ENCODE data around the gene IGLL1.
"Not testable (repeated sequence)": the region's sequence is repeated elsewhere in the genome, so short reads cannot be mapped to it uniquely, and the experiment has no call there.

The IGLL1 gene

GRCh38 chr22:23553438-23553837, 26.7 kb downstream of the IGLL1 start:
- Histone ChIP-seq H3K9me3 (ENCODE audit: control insufficient read depth, low read length) (no peaks in the 10 kb centered on the region), H3K27me3 (ENCODE audit: control insufficient read depth, insufficient read depth, low read length, poor library complexity, severe bottlenecking) (peaks cover 5% of the 10 kb centered on the region), H3K27ac (ENCODE audit: insufficient read depth, low read depth, low read length, poor library complexity, severe bottlenecking) (no peak overlapping the region), H3K4me1 (ENCODE audit: control insufficient read depth, insufficient read depth, low read length) (no peaks in the 10 kb centered on the region), H3K4me3 (ENCODE audit: insufficient read depth, low read depth, low read length) (no peak overlapping the region), H3K36me3 (ENCODE audit: control insufficient read depth, insufficient read depth, low read length) (no peaks in the 10 kb centered on the region)
- 78 to 80% methylated on average over 5 of the region's 5 CpGs for WGBS, 2 experiments

DNA sequence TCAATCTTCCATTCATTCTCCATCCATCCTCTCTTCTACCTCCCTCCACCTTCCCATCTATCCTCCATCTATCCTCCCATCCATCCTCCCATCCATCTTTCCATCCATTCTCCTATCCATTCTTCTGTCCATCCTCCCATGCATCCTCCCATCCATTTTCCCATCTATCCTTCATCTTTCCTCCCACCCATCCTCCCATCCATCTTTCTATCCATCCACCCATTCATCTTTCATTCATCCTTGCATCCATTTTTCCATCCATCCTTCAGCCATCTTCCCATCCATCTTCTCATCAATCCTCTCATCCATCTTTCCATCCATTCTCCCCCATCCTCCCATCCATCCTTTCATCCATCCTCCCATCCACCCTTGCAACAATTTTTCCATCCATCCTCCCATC, 27.5 kb downstream of the IGLL1 start:
- Histone ChIP-seq H3K9me3 (ENCODE audit: control insufficient read depth, low read length) (peaks cover 2% of the 10 kb centered on the region), H3K36me3 (ENCODE audit: control insufficient read depth, insufficient read depth, low read length) (no peaks in the 10 kb centered on the region), H3K4me3 (ENCODE audit: insufficient read depth, low read depth, low read length) (no peak overlapping the region), H3K27ac (ENCODE audit: insufficient read depth, low read depth, low read length, poor library complexity, severe bottlenecking) (no peak overlapping the region), H3K27me3 (ENCODE audit: control insufficient read depth, insufficient read depth, low read length, poor library complexity, severe bottlenecking) (peaks cover 5% of the 10 kb centered on the region), H3K4me1 (ENCODE audit: control insufficient read depth, insufficient read depth, low read length) (no peaks in the 10 kb centered on the region)

DNA sequence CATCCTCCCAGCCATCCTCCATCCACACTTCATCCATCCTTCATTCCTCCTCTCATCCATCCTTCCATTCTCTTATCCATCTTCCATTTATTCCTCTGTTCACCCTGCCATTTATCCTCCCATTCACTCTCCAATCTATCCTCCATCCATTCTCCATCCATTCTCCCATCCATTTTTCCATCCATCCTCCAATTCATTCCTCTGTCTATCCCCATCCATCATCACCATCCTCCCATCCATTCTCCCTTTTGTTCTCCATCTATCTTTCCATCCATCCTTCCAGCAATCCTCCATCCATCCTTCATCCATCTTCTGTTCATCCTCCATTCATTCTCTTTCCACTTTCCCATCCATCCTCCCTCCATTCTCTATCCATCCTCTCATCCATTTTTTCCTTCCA, 28.7 kb downstream of the IGLL1 start:
- peaks cover 5% of the 10 kb centered on the region for H3K27me3 ChIP-seq (ENCODE audit: control insufficient read depth, insufficient read depth, low read length, poor library complexity, severe bottlenecking)
- no peak overlapping the region for H3K27ac ChIP-seq (ENCODE audit: insufficient read depth, low read depth, low read length, poor library complexity, severe bottlenecking)
- no peaks in the 10 kb centered on the region for H3K36me3 ChIP-seq (ENCODE audit: control insufficient read depth, insufficient read depth, low read length)
- H3K4me3 ChIP-seq (ENCODE audit: insufficient read depth, low read depth, low read length): no peak overlapping the region
- H3K4me1 ChIP-seq (ENCODE audit: control insufficient read depth, insufficient read depth, low read length): no peaks in the 10 kb centered on the region
- H3K9me3 ChIP-seq (ENCODE audit: control insufficient read depth, low read length): peaks cover 2% of the 10 kb centered on the region

DNA sequence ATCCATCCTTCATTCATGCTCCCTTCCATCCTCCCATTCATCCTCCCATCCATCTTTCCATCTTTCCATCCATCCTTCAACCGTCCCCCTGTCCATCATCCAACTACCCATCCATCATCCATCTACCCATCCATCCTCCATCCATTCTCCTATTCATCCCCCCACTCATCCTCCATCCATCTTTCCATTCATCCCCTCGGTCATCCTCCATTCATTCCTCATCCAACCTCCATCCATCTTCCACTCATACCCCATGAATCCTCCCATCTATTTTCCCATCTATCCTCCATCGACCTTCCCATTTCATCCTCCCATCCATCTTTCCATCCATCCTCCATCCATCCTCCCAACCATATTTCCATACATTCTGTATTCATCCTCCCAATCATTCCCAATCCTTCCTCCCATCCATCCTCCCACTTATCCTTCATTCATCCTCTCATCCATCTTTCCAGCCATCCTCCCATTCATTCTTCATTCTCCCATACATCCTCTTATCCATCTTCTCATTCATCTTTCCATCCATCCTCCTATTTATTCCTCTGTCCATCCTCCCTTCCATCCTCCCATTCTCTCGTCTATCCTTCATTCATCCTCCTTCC, 29.9 kb downstream of the IGLL1 start:
- WGBS, 2 experiments: 76 to 77% methylated on average over 4 of the region's 4 CpGs
- H3K4me1 ChIP-seq (ENCODE audit: control insufficient read depth, insufficient read depth, low read length): no peaks in the 10 kb centered on the region
- peaks cover 5% of the 10 kb centered on the region for H3K27me3 ChIP-seq (ENCODE audit: control insufficient read depth, insufficient read depth, low read length, poor library complexity, severe bottlenecking)

GRCh38 chr22:23549198-23549595, 30.9 kb downstream of the IGLL1 start:
- Histone ChIP-seq H3K36me3 (ENCODE audit: control insufficient read depth, insufficient read depth, low read length) (no peaks in the 10 kb centered on the region), H3K4me3 (ENCODE audit: insufficient read depth, low read depth, low read length) (no peak overlapping the region), H3K9me3 (ENCODE audit: control insufficient read depth, low read length) (peaks cover 2% of the 10 kb centered on the region), H3K27me3 (ENCODE audit: control insufficient read depth, insufficient read depth, low read length, poor library complexity, severe bottlenecking) (peaks cover 5% of the 10 kb centered on the region), H3K4me1 (ENCODE audit: control insufficient read depth, insufficient read depth, low read length) (no peaks in the 10 kb centered on the region), H3K27ac (ENCODE audit: insufficient read depth, low read depth, low read length, poor library complexity, severe bottlenecking) (no peak overlapping the region)
- WGBS, 2 experiments: 76 to 78% methylated on average over 5 of the region's 5 CpGs

More for the DNA sequence above, 29.9 kb downstream of the IGLL1 start:
- Histone ChIP-seq H3K27ac (ENCODE audit: insufficient read depth, low read depth, low read length, poor library complexity, severe bottlenecking) (no peak overlapping the region), H3K9me3 (ENCODE audit: control insufficient read depth, low read length) (peaks cover 2% of the 10 kb centered on the region), H3K4me3 (ENCODE audit: insufficient read depth, low read depth, low read length) (no peak overlapping the region), H3K36me3 (ENCODE audit: control insufficient read depth, insufficient read depth, low read length) (no peaks in the 10 kb centered on the region)

DNA sequence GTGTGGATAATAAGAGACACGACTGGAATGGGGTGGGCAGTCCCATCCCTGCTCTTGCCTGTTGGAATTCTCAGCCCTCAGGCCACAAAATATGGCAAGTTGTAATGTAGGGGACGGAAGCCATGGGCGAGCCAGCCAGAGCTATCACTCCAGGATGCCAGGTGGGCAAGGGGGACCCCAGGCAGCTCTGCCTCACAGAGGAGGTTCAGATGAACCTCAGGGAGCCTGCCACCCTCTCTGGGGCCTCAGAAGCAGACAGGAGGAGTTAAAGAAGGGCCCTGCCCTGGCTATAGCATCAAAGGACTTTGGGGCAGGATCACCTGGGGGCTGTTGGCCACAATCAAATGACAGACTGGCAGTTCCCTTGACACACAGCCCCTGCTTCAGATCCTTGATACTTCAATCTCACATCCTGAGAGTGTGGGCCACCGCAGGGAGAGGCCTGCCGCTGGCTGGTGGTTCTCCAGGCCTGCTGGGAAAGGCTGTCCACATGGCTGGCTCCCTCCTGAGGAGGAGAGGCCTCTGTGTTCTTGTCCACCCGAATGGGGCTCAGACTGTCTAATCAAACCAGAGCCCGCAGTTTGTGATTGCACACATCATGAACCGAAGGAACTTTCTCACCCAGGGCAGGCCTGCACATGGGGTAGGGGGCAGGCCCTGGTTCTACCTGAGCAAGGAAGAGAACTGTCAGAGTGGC, 31.4 kb downstream of the IGLL1 start:
- Histone ChIP-seq H3K27me3 (ENCODE audit: control insufficient read depth, insufficient read depth, low read length, poor library complexity, severe bottlenecking) (peaks cover 5% of the 10 kb centered on the region), H3K9me3 (ENCODE audit: control insufficient read depth, low read length) (peaks cover 2% of the 10 kb centered on the region), H3K4me3 (ENCODE audit: insufficient read depth, low read depth, low read length) (no peak overlapping the region), H3K4me1 (ENCODE audit: control insufficient read depth, insufficient read depth, low read length) (no peaks in the 10 kb centered on the region), H3K36me3 (ENCODE audit: control insufficient read depth, insufficient read depth, low read length) (no peaks in the 10 kb centered on the region), H3K27ac (ENCODE audit: insufficient read depth, low read depth, low read length, poor library complexity, severe bottlenecking) (no peak overlapping the region)
- 88 to 91% methylated on average over 8 of the region's 8 CpGs for WGBS, 2 experiments

GRCh38 chr22:23547818-23548500, 32.1 kb downstream of the IGLL1 start:
- WGBS, 2 experiments: 92 to 93% methylated on average over 9 to 10 of the region's 10 CpGs
- H3K27me3 ChIP-seq (ENCODE audit: control insufficient read depth, insufficient read depth, low read length, poor library complexity, severe bottlenecking): peaks cover 2% of the 10 kb centered on the region

GRCh38 chr22:23547382-23547781, 32.7 kb downstream of the IGLL1 start:
- H3K4me3 ChIP-seq (ENCODE audit: insufficient read depth, low read depth, low read length); H3K36me3 ChIP-seq (ENCODE audit: control insufficient read depth, insufficient read depth, low read length); H3K4me1 ChIP-seq (ENCODE audit: control insufficient read depth, insufficient read depth, low read length); H3K9me3 ChIP-seq (ENCODE audit: control insufficient read depth, low read length); H3K27ac ChIP-seq (ENCODE audit: insufficient read depth, low read depth, low read length, poor library complexity, severe bottlenecking); H3K27me3 ChIP-seq (ENCODE audit: control insufficient read depth, insufficient read depth, low read length, poor library complexity, severe bottlenecking): not testable (repeated sequence)
- 93 to 95% methylated on average over 5 of the region's 5 CpGs for WGBS, 2 experiments

More at GRCh38 chr22:23547818-23548500, 32.1 kb downstream of the IGLL1 start:
- no peaks in the 10 kb centered on the region for H3K4me1 ChIP-seq (ENCODE audit: control insufficient read depth, insufficient read depth, low read length)
- no peak overlapping the region for H3K27ac ChIP-seq (ENCODE audit: insufficient read depth, low read depth, low read length, poor library complexity, severe bottlenecking)
- peaks cover 2% of the 10 kb centered on the region for H3K9me3 ChIP-seq (ENCODE audit: control insufficient read depth, low read length)
- no peaks in the 10 kb centered on the region for H3K36me3 ChIP-seq (ENCODE audit: control insufficient read depth, insufficient read depth, low read length)
- H3K4me3 ChIP-seq (ENCODE audit: insufficient read depth, low read depth, low read length): no peak overlapping the region

DNA sequence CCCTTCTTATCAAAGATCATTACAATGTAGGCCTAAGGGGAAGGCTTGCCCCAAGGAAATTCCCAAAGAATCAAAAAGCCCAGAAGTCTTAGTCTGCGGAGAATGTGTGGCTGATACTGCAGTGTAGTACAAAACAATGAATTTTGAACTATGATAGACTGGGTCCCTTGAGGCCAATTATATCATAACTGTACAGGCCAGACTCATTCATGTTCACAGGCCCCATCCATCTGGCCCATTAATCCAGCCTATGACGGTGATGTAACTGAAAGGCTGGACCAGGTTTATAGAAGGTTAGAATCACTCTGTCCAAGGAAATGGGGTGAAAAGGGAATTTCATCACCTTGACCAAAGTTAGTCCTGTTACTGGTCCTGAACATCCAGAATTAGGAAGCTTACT, 35.2 kb downstream of the IGLL1 start:
- WGBS, 2 experiments: 94 to 100% methylated on average over 2 of the region's 2 CpGs
- Histone ChIP-seq H3K27ac (ENCODE audit: insufficient read depth, low read depth, low read length, poor library complexity, severe bottlenecking) (no peak overlapping the region), H3K27me3 (ENCODE audit: control insufficient read depth, insufficient read depth, low read length, poor library complexity, severe bottlenecking) (no peaks in the 10 kb centered on the region), H3K4me3 (ENCODE audit: insufficient read depth, low read depth, low read length) (no peak overlapping the region), H3K9me3 (ENCODE audit: control insufficient read depth, low read length) (peaks cover 2% of the 10 kb centered on the region), H3K36me3 (ENCODE audit: control insufficient read depth, insufficient read depth, low read length) (no peaks in the 10 kb centered on the region), H3K4me1 (ENCODE audit: control insufficient read depth, insufficient read depth, low read length) (no peaks in the 10 kb centered on the region)

GRCh38 chr22:23543506-23544000, 36.5 kb downstream of the IGLL1 start:
- not testable (repeated sequence) for H3K36me3 ChIP-seq (ENCODE audit: control insufficient read depth, insufficient read depth, low read length); H3K9me3 ChIP-seq (ENCODE audit: control insufficient read depth, low read length); H3K4me1 ChIP-seq (ENCODE audit: control insufficient read depth, insufficient read depth, low read length); H3K4me3 ChIP-seq (ENCODE audit: insufficient read depth, low read depth, low read length); H3K27me3 ChIP-seq (ENCODE audit: control insufficient read depth, insufficient read depth, low read length, poor library complexity, severe bottlenecking); H3K27ac ChIP-seq (ENCODE audit: insufficient read depth, low read depth, low read length, poor library complexity, severe bottlenecking)
- WGBS, 2 experiments: 94% methylated on average over 1 of the region's 1 CpG; no CpG with 5 or more reads in 1 of the 2 experiments

Data from ectodermal cell (in vitro differentiated cells).